Endothelial cell of umbilical vein (primary cell): Measurements from ENCODE around the gene ZDHHC13. TPM values are rescaled to one million over a fixed set of nuclear protein-coding genes. Genes with fewer than 3 reads are reported as not detected.

Experiments
- BruUV-seq: library from RNA; stranded (reverse); fragments of 400-500 nt; replicated peaks from 2 replicates; lab custom pipeline; 2021; lab: Mats Ljungman, UMichigan
- CTCF ChIA-PET: fragments of 300-600, 350-600 bp; sonication (Branson Sonifier 250); formaldehyde crosslinking; loops from one replicate; lab custom pipeline; 2021; ENCODE audit warnings: antibody characterized with exemption, inconsistent platforms; lab: Charles Lee
- POLR2A ChIA-PET: fragments of 300-600, 350-600 bp; sonication (Branson Sonifier 250); formaldehyde crosslinking; loops from one replicate; lab custom pipeline; 2021; ENCODE audit warnings: antibody characterized with exemption, inconsistent platforms; lab: Charles Lee
- DNase-seq: peaks from one replicate; pipeline ENCODE4 v3.0.0-alpha.2; 2011; ENCODE audit warnings: low read depth, low spot score
- FAIRE-seq: peaks from 2 replicates; lab custom pipeline; 2011; peaks lifted over from hg19 to GRCh38; lab: Jason Lieb, UNC
- H2AFZ ChIP-seq: 2 replicates; pipeline ENCODE4 v1.6.0; 2012; ENCODE audit warnings: low read depth, low read length, control low read depth, inconsistent platforms
- H3K27ac ChIP-seq: 2 replicates; pipeline ENCODE4 v1.5.1; 2011; ENCODE audit warnings: low read depth, mild to moderate bottlenecking, control low read depth, low read length, moderate library complexity; ENCODE audit not compliant: insufficient read depth
- H3K27me3 ChIP-seq, 2 experiments: 2 replicates each; pipeline versions ENCODE4 v1.6.0 to v1.6.1; 2011; ENCODE audit warnings: low read length in 2 of 2, mixed read lengths in 1 of 2; ENCODE audit not compliant: control insufficient read depth in 2 of 2, insufficient read depth in 2 of 2
- H3K36me3 ChIP-seq, 2 experiments: 2 replicates in 1 of 2; 3 replicates in 1 of 2; pipeline ENCODE4 v1.5.1; 2011; ENCODE audit warnings: low read length in 2 of 2, mild to moderate bottlenecking in 1 of 2, moderate library complexity in 1 of 2; ENCODE audit not compliant: control insufficient read depth in 2 of 2, insufficient read depth in 2 of 2; ENCODE audit errors: extremely low read depth in 1 of 2
- H3K4me1 ChIP-seq: 3 replicates; pipeline ENCODE4 v1.5.1; 2011; ENCODE audit warnings: mild to moderate bottlenecking, low read length; ENCODE audit not compliant: control insufficient read depth, insufficient read depth; ENCODE audit errors: extremely low read depth
- H3K4me2 ChIP-seq: 2 replicates; pipeline ENCODE4 v1.6.1; 2011; ENCODE audit warnings: low read length, control low read depth, mixed read lengths; ENCODE audit not compliant: insufficient read depth
- H3K4me3 ChIP-seq, 3 experiments: fragments of 200-600 bp in 1 of 3; sonication (generic), shearing (Covaris generic) in 1 of 3; replicated peaks in 1 of 3; 2 replicates each; pipeline ENCODE4 v1.5.1; 2011 to 2016; ENCODE audit warnings: control low read depth in 3 of 3, low read length in 3 of 3, mild to moderate bottlenecking in 2 of 3, inconsistent platforms in 1 of 3, low read depth in 1 of 3, moderate library complexity in 1 of 3; ENCODE audit not compliant: insufficient read depth in 1 of 3
- H3K79me2 ChIP-seq: 2 replicates; pipeline ENCODE4 v1.6.0; 2012; ENCODE audit warnings: low read length, inconsistent platforms; ENCODE audit not compliant: control insufficient read depth, insufficient read depth
- H3K9ac ChIP-seq: replicated peaks from 2 replicates; pipeline ENCODE3; 2011; ENCODE audit warnings: low read length, control low read depth; ENCODE audit not compliant: insufficient read depth; ENCODE audit errors: extremely low read depth
- H3K9me1 ChIP-seq: replicated peaks from 3 replicates; pipeline ENCODE4 v1.6.0; 2011; ENCODE audit warnings: mild to moderate bottlenecking, low read length; ENCODE audit not compliant: control insufficient read depth, insufficient read depth; ENCODE audit errors: extremely low read depth
- H3K9me3 ChIP-seq: replicated peaks from 2 replicates; pipeline ENCODE4 v1.5.1; 2012; ENCODE audit warnings: low read length, inconsistent platforms; ENCODE audit not compliant: control insufficient read depth, insufficient read depth
- H4K20me1 ChIP-seq: replicated peaks from 2 replicates; pipeline ENCODE3; 2011; ENCODE audit warnings: mild to moderate bottlenecking, low read length; ENCODE audit not compliant: control insufficient read depth, insufficient read depth; ENCODE audit errors: extremely low read depth
- EZH2 ChIP-seq: IDR thresholded peaks from 2 replicates; pipeline ENCODE4 v1.6.1; 2012; ENCODE audit warnings: borderline replicate concordance, low read depth, mild to moderate bottlenecking, moderate library complexity, low read length, inconsistent platforms; ENCODE audit not compliant: severe bottlenecking
- FOS ChIP-seq: IDR thresholded peaks from 2 replicates; pipeline ENCODE4 v1.6.1; 2011; ENCODE audit warnings: mild to moderate bottlenecking, low read length, moderate library complexity, borderline replicate concordance; ENCODE audit not compliant: insufficient read depth
- GATA2 ChIP-seq: IDR thresholded peaks from 2 replicates; pipeline ENCODE4 v1.7.0; 2011; ENCODE audit warnings: low read depth, mild to moderate bottlenecking, moderate library complexity, mixed read lengths, low read length; ENCODE audit not compliant: insufficient read length, insufficient read depth
- JUN ChIP-seq: IDR thresholded peaks from 2 replicates; pipeline ENCODE4 v1.6.1; 2011; ENCODE audit warnings: borderline replicate concordance, low read depth; ENCODE audit not compliant: insufficient read length, insufficient read depth
- MYC ChIP-seq: IDR thresholded peaks from one replicate; pipeline ENCODE4 v1.6.1; 2011; ENCODE audit warnings: mild to moderate bottlenecking, low read depth, low read length
- POLR2A ChIP-seq: IDR thresholded peaks from 2 replicates; pipeline ENCODE4 v1.6.1; 2012; ENCODE audit warnings: low read depth, mild to moderate bottlenecking, control low read depth, low read length
- POLR2AphosphoS5 ChIP-seq: IDR thresholded peaks from 2 replicates; pipeline ENCODE4 v1.6.1; 2012; ENCODE audit warnings: low read depth, mild to moderate bottlenecking, control low read depth, low read length, moderate library complexity; ENCODE audit not compliant: insufficient read depth
- dilution Hi-C: fragments of 300-500 bp; cut with MboI; formaldehyde crosslinking; loops from one replicate; pipeline ENCODE4 v1.15.0; 2019; ENCODE audit warnings: low sequenced_read_pairs; ENCODE audit not compliant: extremely low pct_ligation_motif_present
- intact Hi-C: fragments of 100-400 bp; cut with micrococcal nuclease; formaldehyde crosslinking; loops from one replicate; pipeline ENCODE4 v1.10.0; 2022
- polyA plus RNA-seq, 4 experiments: library from polyadenylated mRNA; depleted of rRNA in 3 of 4; stranded (reverse) in 3 of 4; unstranded in 1 of 4; fragments of >200 nt; gene quantifications; 2 replicates each; pipeline versions ENCODE4 v1.2.1 to v1.2.3, GENCODE V29; 2011 to 2012; ENCODE audit warnings: missing spikeins in 1 of 4
- total RNA-seq: library from RNA; stranded (reverse); gene quantifications from 2 replicates; pipeline ENCODE4 v1.2.3, GENCODE V29; 2021
- TF ChIP-seq, protein P1 (sequence below): IDR thresholded peaks from 2 replicates; pipeline ENCODE4 v1.6.1; 2011; ENCODE audit not compliant: insufficient read depth, insufficient read length
- TF ChIP-seq, protein P2 (sequence below), 2 donors: IDR thresholded peaks; 1 replicate in 1 of 2; 2 replicates in 1 of 2; pipeline ENCODE4 v1.5.1; 2011; ENCODE audit warnings: low read length in 2 of 2, mild to moderate bottlenecking in 2 of 2, moderate library complexity in 2 of 2, control low read depth in 1 of 2, inconsistent platforms in 1 of 2, low read depth in 1 of 2; ENCODE audit not compliant: insufficient read depth in 1 of 2; ENCODE audit errors: extremely low read depth in 1 of 2

Gene ZDHHC13
- total and polyA plus RNA-seq, 2 donors (not counting 3 experiments of a cell fraction or from before 2014, with no cell fraction given) = 37.4 to 52.9 TPM

- TF ChIP-seq, protein P1, sequence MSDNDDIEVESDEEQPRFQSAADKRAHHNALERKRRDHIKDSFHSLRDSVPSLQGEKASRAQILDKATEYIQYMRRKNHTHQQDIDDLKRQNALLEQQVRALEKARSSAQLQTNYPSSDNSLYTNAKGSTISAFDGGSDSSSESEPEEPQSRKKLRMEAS = no peak
- no peak for TF ChIP-seq FOS
- no peak for TF ChIP-seq MYC
- no peak for TF ChIP-seq GATA2
- no peak for TF ChIP-seq POLR2A
- no peak for TF ChIP-seq EZH2
- TF ChIP-seq, protein P2, sequence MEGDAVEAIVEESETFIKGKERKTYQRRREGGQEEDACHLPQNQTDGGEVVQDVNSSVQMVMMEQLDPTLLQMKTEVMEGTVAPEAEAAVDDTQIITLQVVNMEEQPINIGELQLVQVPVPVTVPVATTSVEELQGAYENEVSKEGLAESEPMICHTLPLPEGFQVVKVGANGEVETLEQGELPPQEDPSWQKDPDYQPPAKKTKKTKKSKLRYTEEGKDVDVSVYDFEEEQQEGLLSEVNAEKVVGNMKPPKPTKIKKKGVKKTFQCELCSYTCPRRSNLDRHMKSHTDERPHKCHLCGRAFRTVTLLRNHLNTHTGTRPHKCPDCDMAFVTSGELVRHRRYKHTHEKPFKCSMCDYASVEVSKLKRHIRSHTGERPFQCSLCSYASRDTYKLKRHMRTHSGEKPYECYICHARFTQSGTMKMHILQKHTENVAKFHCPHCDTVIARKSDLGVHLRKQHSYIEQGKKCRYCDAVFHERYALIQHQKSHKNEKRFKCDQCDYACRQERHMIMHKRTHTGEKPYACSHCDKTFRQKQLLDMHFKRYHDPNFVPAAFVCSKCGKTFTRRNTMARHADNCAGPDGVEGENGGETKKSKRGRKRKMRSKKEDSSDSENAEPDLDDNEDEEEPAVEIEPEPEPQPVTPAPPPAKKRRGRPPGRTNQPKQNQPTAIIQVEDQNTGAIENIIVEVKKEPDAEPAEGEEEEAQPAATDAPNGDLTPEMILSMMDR (IDR thresholded peaks at IDR 0.05; ENCODE audit: extremely low read depth in 1 of 2, insufficient read depth in 1 of 2, low read depth in 1 of 2, low read length in 2 of 2) = no peak
- no peak for TF ChIP-seq POLR2AphosphoS5
- TF ChIP-seq JUN = no peak
- POLR2A ChIA-PET = no interaction called here
- Histone ChIP-seq H3K9me1 (no peaks in the 10 kb centered on the region), H2AFZ (no peak overlapping the region), H3K4me3 (no peak overlapping the region), H4K20me1 (no peaks in the 10 kb centered on the region), H3K4me2 (no peak overlapping the region), H3K36me3 (peaks cover 10 to 32% of the 10 kb centered on the region in 2 experiments), H3K4me1 (peaks cover 9% of the 10 kb centered on the region), H3K9ac (no peak overlapping the region), H3K79me2 (no peaks in the 10 kb centered on the region), H3K27ac (no peak overlapping the region), H3K9me3 (no peaks in the 10 kb centered on the region), H3K27me3 (no peaks in the 10 kb centered on the region)
- dilution Hi-C loops = no loop called here
- DNase-seq (no peak), FAIRE-seq (no peak)
- BruUV-seq = no TSS peak
- CTCF ChIA-PET = interaction anchor here (0.6 to 3.6 kb wide), 2 partner anchors 70 to 97 kb away, joined by 3 to 15 read pairs; no protein-coding TSS in a partner anchor
- intact Hi-C loops = loop anchor here (5.0 kb wide), 1 partner anchor 68 kb away; the partner anchor contains the start of gene E2F8
Measured at GRCh38 chr11:19173964-19174638, 57.1 kb downstream of the ZDHHC13 start.
